Stomach (tissue), 9 donors: ENCODE data around the gene SSBP3. TPM values are rescaled to one million over a fixed set of nuclear protein-coding genes. Genes with fewer than 3 reads are reported as not detected.

ENCODE experiments used
- DNase-seq, 2 donors: peaks; one replicate each; pipeline versions ENCODE4 v3.0.0 to v3.0.0-alpha.2; 2013 to 2019
- H3K27ac ChIP-seq, 5 donors: fragments of 200-600 bp in 4 of 5; sonication (generic) in 4 of 5; one replicate each; pipeline ENCODE4 v1.5.1; 2013 to 2019; ENCODE audit warnings: mild to moderate bottlenecking in 1 of 5, moderate library complexity in 1 of 5
- H3K27me3 ChIP-seq, 3 donors: fragments of 200-600 bp; sonication (generic); one replicate each; pipeline ENCODE4 v1.5.1; 2017 to 2019; ENCODE audit warnings: mixed run types in 1 of 3
- H3K36me3 ChIP-seq, 4 donors: fragments of 200-600 bp; sonication (generic); 1 replicate in 3 of 4; 2 replicates in 1 of 4; pipeline ENCODE4 v1.5.1; 2016 to 2019
- H3K4me1 ChIP-seq, 4 donors: fragments of 200-600 bp; sonication (generic); one replicate each; pipeline ENCODE4 v1.5.1; 2016 to 2019
- H3K4me3 ChIP-seq, 4 donors: fragments of 200-600 bp; sonication (generic) in 3 of 4; one replicate each; pipeline ENCODE4 v1.5.1; 2016 to 2019; ENCODE audit warnings: mild to moderate bottlenecking in 1 of 4
- H3K9me3 ChIP-seq, 4 donors: fragments of 200-600 bp; sonication (generic); one replicate each; pipeline ENCODE4 v1.5.1; 2016 to 2019
- CTCF ChIP-seq, 7 experiments: fragments of 450-650 bp in 4 of 7; fragments of 200-600 bp in 3 of 7; sonication (generic) in 3 of 7; IDR thresholded peaks; one replicate each; pipeline ENCODE4 v1.5.1; 2016 to 2019; ENCODE audit warnings: antibody characterized with exemption in 7 of 7, control low read depth in 2 of 7, mild to moderate bottlenecking in 1 of 7
- EP300 ChIP-seq: sonication (generic); formaldehyde crosslinking; IDR thresholded peaks from one replicate; pipeline ENCODE4 v1.6.1; 2017; ENCODE audit warnings: antibody characterized with exemption
- POLR2A ChIP-seq, 4 donors: fragments of 450-650 bp; IDR thresholded peaks; one replicate each; pipeline ENCODE4 v1.6.1; 2016; ENCODE audit warnings: antibody characterized with exemption in 4 of 4, control low read depth in 2 of 4, mild to moderate bottlenecking in 1 of 4, moderate library complexity in 1 of 4
- POLR2AphosphoS5 ChIP-seq, 3 donors: sonication (generic); formaldehyde crosslinking; IDR thresholded peaks; one replicate each; pipeline ENCODE4 v1.6.1; 2016; ENCODE audit warnings: antibody characterized with exemption in 3 of 3
- whole genome bisulfite sequencing, 5 donors: extraction: QIAGEN DNeasy Blood & Tissue Kit in 3 of 5; methylation state at CpG; one replicate each; pipeline versions ENCODE4 v1.1.5 to v1.1.7; 2013 to 2018; 5-methylcytosine and 5-hydroxymethylcytosine counted together
- intact Hi-C: fragments of 100-400 bp; cut with DNase I; formaldehyde crosslinking; loops from one replicate; pipeline ENCODE4 v1.15.1; 2023; ENCODE audit warnings: low total_unique reads
- polyA plus RNA-seq, 3 donors: library from polyadenylated mRNA; stranded (reverse); fragments of 200-250 nt; gene quantifications; one replicate each; pipeline ENCODE4 v1.2.3, GENCODE V29; 2013
- total RNA-seq, 5 donors: library from RNA; depleted of rRNA; stranded (reverse); fragments of >200 nt; gene quantifications; one replicate each; pipeline versions ENCODE4 v1.1.0 to v1.2.3, GENCODE V29; 2014 to 2016
- donor health status: healthy with polysubstance abuse.
- donor health status: Bipolar disorder and iron deficiency.
- donor health status: healthy.

The SSBP3 gene
- total and polyA plus RNA-seq, 8 donors, result 4.3 to 100 (median 38.1) TPM

- Histone ChIP-seq H3K27ac (peak overlapping the region in 4 of 5 donors; percentile 51 to 95 (median 93)), H3K27me3 (no peaks in the 10 kb centered on the region), H3K4me3 (no peak overlapping the region), H3K4me1 (peaks cover 75 to 99% (median 85%) of the 10 kb centered on the region in 4 donors), H3K9me3 (no peaks in the 10 kb centered on the region), H3K36me3 (peaks cover 0 to 12% (median 11%) of the 10 kb centered on the region in 4 donors)
- DNase-seq, result no peak
- WGBS, 5 donors, result 68 to 81% (median 70%) methylated on average over 16 of the region's 16 CpGs
- no peak for TF ChIP-seq POLR2AphosphoS5 (IDR thresholded peaks at IDR 0.05)
- TF ChIP-seq CTCF (IDR thresholded peaks at IDR 0.05), result no peak
- no peak for TF ChIP-seq POLR2A (IDR thresholded peaks at IDR 0.05)
- no peak for TF ChIP-seq EP300
- intact Hi-C loops, result no loop called here
Measured at GRCh38 chr1:54282101-54282847, 123.9 kb downstream of the SSBP3 start.

- Histone ChIP-seq H3K36me3 (peaks cover 0 to 12% (median 11%) of the 10 kb centered on the region in 4 donors), H3K27ac (peak overlapping the region; percentile 22 to 95 (median 93)), H3K4me3 (no peak overlapping the region), H3K27me3 (no peaks in the 10 kb centered on the region), H3K9me3 (no peaks in the 10 kb centered on the region), H3K4me1 (peaks cover 75 to 99% (median 85%) of the 10 kb centered on the region in 4 donors)
- intact Hi-C loops, result no loop called here
- no peak for TF ChIP-seq POLR2AphosphoS5 (IDR thresholded peaks at IDR 0.05)
- TF ChIP-seq CTCF (IDR thresholded peaks at IDR 0.05), result no peak
- no peak for TF ChIP-seq POLR2A (IDR thresholded peaks at IDR 0.05)
- TF ChIP-seq EP300, result no peak
- WGBS, 5 donors, result 53 to 66% (median 58%) methylated on average over 12 of the region's 12 CpGs
- DNase-seq, result no peak
Measured at GRCh38 chr1:54280651-54281050, 125.5 kb downstream of the SSBP3 start.

- Histone ChIP-seq H3K36me3 (peaks cover 0 to 12% (median 11%) of the 10 kb centered on the region in 4 donors), H3K27me3 (no peaks in the 10 kb centered on the region), H3K4me3 (no peak overlapping the region), H3K27ac (peak overlapping the region; percentile 84 to 95 (median 93)), H3K4me1 (peaks cover 84 to 99% (median 90%) of the 10 kb centered on the region in 4 donors), H3K9me3 (no peaks in the 10 kb centered on the region)
- intact Hi-C loops, result no loop called here
- no peak for DNase-seq
- TF ChIP-seq EP300 (no peak), POLR2AphosphoS5 (IDR thresholded peaks at IDR 0.05) (no peak), POLR2A (IDR thresholded peaks at IDR 0.05) (no peak)
- WGBS, 5 donors, result 83 to 98% (median 97%) methylated on average over 8 of the region's 8 CpGs
Measured at GRCh38 chr1:54279457-54279856, 126.7 kb downstream of the SSBP3 start.

GRCh38 chr1:54278941-54279422 is 127.2 kb downstream of the SSBP3 start:
- Histone ChIP-seq H3K4me1 (peaks cover 89 to 99% (median 94%) of the 10 kb centered on the region in 4 donors), H3K27ac (peak overlapping the region; percentile 84 to 95 (median 93)), H3K27me3 (no peaks in the 10 kb centered on the region), H3K9me3 (no peaks in the 10 kb centered on the region), H3K36me3 (peaks cover 0 to 12% (median 11%) of the 10 kb centered on the region in 4 donors), H3K4me3 (no peak overlapping the region)
- TF ChIP-seq POLR2A (IDR thresholded peaks at IDR 0.05), result no peak
- TF ChIP-seq POLR2AphosphoS5 (IDR thresholded peaks at IDR 0.05), result peak in 2 of 3 donors; percentile 20 to 41
- TF ChIP-seq EP300, result peak; percentile 62
- 36 to 55% (median 40%) methylated on average over 9 of the region's 9 CpGs for WGBS, 5 donors
- intact Hi-C loops, result no loop called here
- peak in 1 of 2 donors; percentile 63 for DNase-seq

GRCh38 chr1:54277451-54278341 is 128.5 kb downstream of the SSBP3 start:
- Histone ChIP-seq H3K27me3 (no peaks in the 10 kb centered on the region), H3K9me3 (no peaks in the 10 kb centered on the region), H3K36me3 (peaks cover 0 to 12% (median 11%) of the 10 kb centered on the region in 4 donors), H3K4me3 (no peak overlapping the region), H3K27ac (peak overlapping the region; percentile 88 to 95 (median 93)), H3K4me1 (peaks cover 99 to 100% (median 99%) of the 10 kb centered on the region in 4 donors)
- DNase-seq, result peak; percentile 60 to 76
- WGBS, 5 donors, result 12 to 27% (median 20%) methylated on average over 4 of the region's 4 CpGs
- TF ChIP-seq EP300 (peak; percentile 0), POLR2AphosphoS5 (IDR thresholded peaks at IDR 0.05) (peak; percentile 44 to 83 (median 69)), POLR2A (IDR thresholded peaks at IDR 0.05) (no peak), CTCF (IDR thresholded peaks at IDR 0.05) (no peak)
- intact Hi-C loops, result no loop called here
